Smooth muscle cell (in vitro differentiated cells): ENCODE data around the gene MACROD2. TPM values are rescaled to one million over a fixed set of nuclear protein-coding genes. Genes with fewer than 3 reads are reported as not detected.

Experiments used
- DNase-seq: peaks from one replicate; lab custom pipeline; 2025; ENCODE audit not compliant: unreplicated experiment; lab: John Stamatoyannopoulos, UW
- H2AFZ ChIP-seq: fragments of 200-600 bp; sonication (generic); 2 replicates; pipeline ENCODE4 v1.6.0; 2016; ENCODE audit warnings: antibody characterized with exemption, low read depth, mild to moderate bottlenecking
- H3F3A ChIP-seq: fragments of 200-600 bp; sonication (generic); 2 replicates; pipeline ENCODE4 v1.6.0; 2017; ENCODE audit warnings: antibody characterized with exemption, low read depth
- H3K27ac ChIP-seq: fragments of 200-600 bp; sonication (generic); 2 replicates; pipeline ENCODE4 v1.5.1; 2016; ENCODE audit warnings: low read depth, mild to moderate bottlenecking
- H3K27me3 ChIP-seq: fragments of 200-600 bp; sonication (generic); 2 replicates; pipeline ENCODE4 v1.6.1; 2016; ENCODE audit warnings: low read depth, mild to moderate bottlenecking
- H3K36me3 ChIP-seq: fragments of 200-600 bp; sonication (generic); 2 replicates; pipeline ENCODE4 v1.5.1; 2016; ENCODE audit warnings: low read depth
- H3K4me1 ChIP-seq: fragments of 200-600 bp; sonication (generic); 2 replicates; pipeline ENCODE4 v1.5.1; 2016; ENCODE audit warnings: low read depth
- H3K4me2 ChIP-seq: fragments of 200-600 bp; sonication (generic); 2 replicates; pipeline ENCODE4 v1.6.0; 2016; ENCODE audit warnings: mild to moderate bottlenecking
- H3K4me3 ChIP-seq: fragments of 200-600 bp; sonication (generic); 2 replicates; pipeline ENCODE4 v1.5.1; 2016; ENCODE audit warnings: mild to moderate bottlenecking
- H3K79me2 ChIP-seq: fragments of 200-600 bp; sonication (generic); 2 replicates; pipeline ENCODE4 v1.6.0; 2016; ENCODE audit warnings: low read depth, mild to moderate bottlenecking
- H3K9ac ChIP-seq: fragments of 200-600 bp; sonication (generic); 2 replicates; pipeline ENCODE4 v1.6.0; 2016; ENCODE audit warnings: low read depth
- H3K9me3 ChIP-seq: fragments of 200-600 bp; sonication (generic); replicated peaks from 2 replicates; pipeline ENCODE4 v1.5.1; 2016; ENCODE audit warnings: low read depth
- H4K20me1 ChIP-seq: fragments of 200-600 bp; sonication (generic); 2 replicates; pipeline ENCODE4 v1.6.0; 2016; ENCODE audit warnings: low read depth
- CTCF ChIP-seq: fragments of 200-600 bp; sonication (generic); IDR thresholded peaks from 2 replicates; pipeline ENCODE4 v1.5.1; 2017; ENCODE audit warnings: borderline replicate concordance, mild to moderate bottlenecking, antibody characterized with exemption; ENCODE audit not compliant: insufficient read depth, poor library complexity, severe bottlenecking
- WGBS: methylation state at CpG from one replicate; pipeline ENCODE4 v1.1.7; 2016; ENCODE audit warnings: low lambda C conversion rate; 5-methylcytosine and 5-hydroxymethylcytosine counted together
- polyA plus RNA-seq: library from polyadenylated mRNA; unstranded; fragments of >200 nt; fragmentation: Nextera tagmentation; extraction: Ambion mirVana; gene quantifications from 2 replicates; pipeline ENCODE4 v1.2.1, GENCODE V29; 2016
- total RNA-seq: library from RNA; depleted of rRNA; stranded (reverse); fragments of >200 nt; gene quantifications from 2 replicates; pipeline ENCODE4 v1.2.3, GENCODE V29; 2014

The MACROD2 gene
- total and polyA plus RNA-seq, 2 experiments from 2014 or later: 0.04 to 0.32 TPM

DNA sequence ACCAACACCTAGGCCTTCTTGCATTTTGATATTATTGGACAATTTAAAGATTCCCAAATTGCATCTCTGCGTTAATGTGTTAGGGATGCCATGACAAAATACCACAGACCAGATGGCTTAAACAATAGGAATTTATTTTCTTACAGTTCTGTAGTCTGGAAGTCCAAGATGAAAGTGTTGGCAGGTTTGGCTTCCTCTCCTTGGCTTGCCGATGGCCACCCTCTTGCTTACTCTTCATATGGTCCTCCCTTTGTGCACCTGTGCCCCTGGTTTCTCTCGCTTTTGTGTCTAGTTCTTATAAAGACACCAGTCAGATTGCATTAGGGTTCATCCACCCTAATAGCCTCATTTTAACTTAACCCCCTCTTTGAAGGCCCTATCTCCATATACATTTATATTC is 1184.5 kb downstream of the MACROD2 start:
- no peak for TF ChIP-seq CTCF
- H4K20me1 ChIP-seq: no peaks in the 10 kb centered on the region
- H3F3A ChIP-seq: no peaks in the 10 kb centered on the region
- H3K9me3 ChIP-seq: no peaks in the 10 kb centered on the region
- H3K36me3 ChIP-seq: no peaks in the 10 kb centered on the region
- 93% methylated on average over 3 of the region's 3 CpGs for WGBS
- H3K4me1 ChIP-seq: no peaks in the 10 kb centered on the region
- H3K79me2 ChIP-seq: no peaks in the 10 kb centered on the region
- H3K27me3 ChIP-seq: no peaks in the 10 kb centered on the region
- no peak overlapping the region for H3K4me3 ChIP-seq
- no peak overlapping the region for H2AFZ ChIP-seq
- DNase-seq: no peak
- H3K9ac ChIP-seq: no peak overlapping the region
- H3K4me2 ChIP-seq: no peak overlapping the region
- no peak overlapping the region for H3K27ac ChIP-seq

DNA sequence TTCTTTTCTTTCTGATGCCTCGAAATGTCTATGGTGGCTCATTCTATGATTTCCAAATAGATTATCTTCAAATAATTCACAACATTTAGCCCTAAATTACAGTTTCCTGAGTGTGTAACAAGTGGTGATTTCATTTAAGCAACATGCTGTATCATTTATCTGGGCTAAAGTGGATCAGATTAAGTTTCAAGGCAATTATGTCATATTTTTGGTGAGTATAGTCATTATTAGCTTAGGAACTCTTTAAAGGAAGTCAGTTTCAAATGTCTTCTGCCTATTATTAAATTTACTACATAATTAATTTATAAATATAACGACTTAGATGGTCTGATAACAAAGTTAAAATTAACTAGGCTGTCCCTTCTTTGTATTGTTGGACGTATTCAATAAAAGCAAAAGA is 1190.0 kb downstream of the MACROD2 start:
- no peaks in the 10 kb centered on the region for H3K9me3 ChIP-seq
- no peak overlapping the region for H3K4me3 ChIP-seq
- no peak for TF ChIP-seq CTCF
- DNase-seq: no peak
- no peaks in the 10 kb centered on the region for H3F3A ChIP-seq
- no peaks in the 10 kb centered on the region for H3K27me3 ChIP-seq
- no peak overlapping the region for H3K4me2 ChIP-seq
- 89% methylated on average over 3 of the region's 3 CpGs for WGBS
- H4K20me1 ChIP-seq: no peaks in the 10 kb centered on the region
- H3K9ac ChIP-seq: no peak overlapping the region
- no peaks in the 10 kb centered on the region for H3K4me1 ChIP-seq
- no peaks in the 10 kb centered on the region for H3K79me2 ChIP-seq
- no peak overlapping the region for H3K27ac ChIP-seq
- H2AFZ ChIP-seq: no peak overlapping the region
- no peaks in the 10 kb centered on the region for H3K36me3 ChIP-seq

GRCh38 chr20:15185913-15186312 is 1190.6 kb downstream of the MACROD2 start:
- no peak for DNase-seq
- H3K4me1 ChIP-seq: no peaks in the 10 kb centered on the region
- no peak overlapping the region for H3K4me2 ChIP-seq
- H2AFZ ChIP-seq: no peak overlapping the region
- H3K4me3 ChIP-seq: no peak overlapping the region
- H3K9ac ChIP-seq: no peak overlapping the region
- WGBS: 79% methylated on average over 2 of the region's 2 CpGs
- TF ChIP-seq CTCF: no peak
- no peaks in the 10 kb centered on the region for H3K9me3 ChIP-seq
- H3K36me3 ChIP-seq: no peaks in the 10 kb centered on the region
- no peak overlapping the region for H3K27ac ChIP-seq
- H4K20me1 ChIP-seq: no peaks in the 10 kb centered on the region
- H3F3A ChIP-seq: no peaks in the 10 kb centered on the region
- H3K79me2 ChIP-seq: no peaks in the 10 kb centered on the region
- no peaks in the 10 kb centered on the region for H3K27me3 ChIP-seq

DNA sequence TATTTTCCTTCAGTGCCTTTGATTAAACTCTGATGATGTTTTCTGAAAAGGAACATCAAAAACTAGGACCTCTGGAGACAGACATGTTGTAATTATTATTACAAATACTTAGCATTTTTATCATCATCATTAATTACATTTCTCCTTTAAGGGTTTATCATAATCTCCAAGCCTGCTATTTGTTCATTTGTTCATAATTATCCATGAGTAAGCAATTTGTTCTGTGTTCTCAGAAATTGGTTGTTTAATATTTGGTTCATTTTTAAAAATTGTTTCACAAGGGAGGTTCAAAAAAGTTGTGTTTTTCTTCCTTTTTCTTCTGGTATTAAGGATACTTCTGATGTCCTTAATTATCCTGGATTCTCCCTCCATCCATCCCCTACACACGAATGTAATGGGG is 1192.3 kb downstream of the MACROD2 start:
- no peaks in the 10 kb centered on the region for H3F3A ChIP-seq
- H3K4me1 ChIP-seq: no peaks in the 10 kb centered on the region
- H3K4me2 ChIP-seq: no peak overlapping the region
- 88% methylated on average over 1 of the region's 1 CpG for WGBS
- no peak overlapping the region for H3K9ac ChIP-seq
- TF ChIP-seq CTCF: no peak
- no peaks in the 10 kb centered on the region for H3K9me3 ChIP-seq
- H3K27ac ChIP-seq: no peak overlapping the region
- H3K36me3 ChIP-seq: no peaks in the 10 kb centered on the region
- no peak overlapping the region for H3K4me3 ChIP-seq
- no peaks in the 10 kb centered on the region for H3K79me2 ChIP-seq
- no peak overlapping the region for H2AFZ ChIP-seq
- no peaks in the 10 kb centered on the region for H4K20me1 ChIP-seq
- H3K27me3 ChIP-seq: no peaks in the 10 kb centered on the region
- DNase-seq: no peak
